Measurements from ENCODE around the gene KCNQ1. TPM values are rescaled to one million over a fixed set of nuclear protein-coding genes. Genes with fewer than 3 reads are reported as not detected.

Gene KCNQ1
- total and polyA plus RNA-seq, 2 donors (not counting 1 experiment from before 2014, with no cell fraction given): not detected

- no peaks in the 10 kb centered on the region for H3K9me3 ChIP-seq (ENCODE audit: control insufficient read depth, insufficient read depth, low read depth, low read length)
- TF ChIP-seq CTCF (conservative IDR thresholded peaks at IDR 0.05 in 1 of 2, IDR thresholded peaks at IDR 0.05 in 1 of 2; ENCODE audit: low read depth in 1 of 2, low read length in 2 of 2): no peak
- TF ChIP-seq EZH2 (IDR thresholded peaks at IDR 0.05; ENCODE audit: low read length, missing control alignments): no peak
- H3K4me2 ChIP-seq (ENCODE audit: extremely low read depth, insufficient read depth, low read length): peak overlapping the region; percentile 77
- H3K9ac ChIP-seq (ENCODE audit: insufficient read depth, low read length): peak overlapping the region; percentile 65
- peak; percentile 95 to 98 for DNase-seq (ENCODE audit: low read depth in 2 of 2)
- H3K4me3 ChIP-seq (replicated peaks in 1 of 4; ENCODE audit: control extremely low read depth in 1 of 4, insufficient read depth in 1 of 4, low read depth in 3 of 4, low read length in 4 of 4): peak overlapping the region in 1 of 4 experiments; percentile 29
- peak overlapping the region; percentile 68 for H2AFZ ChIP-seq (ENCODE audit: low read length)
- H3K79me2 ChIP-seq (ENCODE audit: control insufficient read depth, insufficient read depth, low read length): no peaks in the 10 kb centered on the region
- peaks cover 20% of the 10 kb centered on the region for H3K4me1 ChIP-seq (ENCODE audit: control insufficient read depth, extremely low read depth, insufficient read depth, low read length)
- H3K27me3 ChIP-seq (ENCODE audit: control insufficient read depth, insufficient read depth, low read length): no peaks in the 10 kb centered on the region
- no peaks in the 10 kb centered on the region for H3K36me3 ChIP-seq (ENCODE audit: control insufficient read depth, insufficient read depth, low read length)
- H3K27ac ChIP-seq (ENCODE audit: insufficient read depth, low read length): peak overlapping the region; percentile 84
- no peaks in the 10 kb centered on the region for H4K20me1 ChIP-seq (ENCODE audit: control insufficient read depth, extremely low read depth, insufficient read depth, low read length)
These were observed 381.3 kb downstream of the KCNQ1 start for GRCh38 chr11:2825889-2826678.

- no peak for DNase-seq (ENCODE audit: low read depth in 2 of 2)
- no peaks in the 10 kb centered on the region for H4K20me1 ChIP-seq (ENCODE audit: control insufficient read depth, extremely low read depth, insufficient read depth, low read length)
- peaks cover 20% of the 10 kb centered on the region for H3K4me1 ChIP-seq (ENCODE audit: control insufficient read depth, extremely low read depth, insufficient read depth, low read length)
- no peaks in the 10 kb centered on the region for H3K79me2 ChIP-seq (ENCODE audit: control insufficient read depth, insufficient read depth, low read length)
- no peak overlapping the region for H3K4me2 ChIP-seq (ENCODE audit: extremely low read depth, insufficient read depth, low read length)
- peak overlapping the region; percentile 17 for H2AFZ ChIP-seq (ENCODE audit: low read length)
- H3K9ac ChIP-seq (ENCODE audit: insufficient read depth, low read length): peak overlapping the region; percentile 65
- H3K4me3 ChIP-seq (replicated peaks in 1 of 4; ENCODE audit: control extremely low read depth in 1 of 4, insufficient read depth in 1 of 4, low read depth in 3 of 4, low read length in 4 of 4): no peak overlapping the region
- TF ChIP-seq CTCF (conservative IDR thresholded peaks at IDR 0.05 in 1 of 2, IDR thresholded peaks at IDR 0.05 in 1 of 2; ENCODE audit: low read depth in 1 of 2, low read length in 2 of 2): no peak
- TF ChIP-seq EZH2 (IDR thresholded peaks at IDR 0.05; ENCODE audit: low read length, missing control alignments): no peak
- no peaks in the 10 kb centered on the region for H3K27me3 ChIP-seq (ENCODE audit: control insufficient read depth, insufficient read depth, low read length)
- no peaks in the 10 kb centered on the region for H3K9me3 ChIP-seq (ENCODE audit: control insufficient read depth, insufficient read depth, low read depth, low read length)
- H3K36me3 ChIP-seq (ENCODE audit: control insufficient read depth, insufficient read depth, low read length): no peaks in the 10 kb centered on the region
- peak overlapping the region; percentile 84 for H3K27ac ChIP-seq (ENCODE audit: insufficient read depth, low read length)
These were observed 381.9 kb downstream of the KCNQ1 start for GRCh38 chr11:2826679-2827056.

- no peaks in the 10 kb centered on the region for H3K27me3 ChIP-seq (ENCODE audit: control insufficient read depth, insufficient read depth, low read length)
- H3K9ac ChIP-seq (ENCODE audit: insufficient read depth, low read length): no peak overlapping the region
- no peaks in the 10 kb centered on the region for H3K79me2 ChIP-seq (ENCODE audit: control insufficient read depth, insufficient read depth, low read length)
- no peak overlapping the region for H3K4me3 ChIP-seq (replicated peaks in 1 of 4; ENCODE audit: control extremely low read depth in 1 of 4, insufficient read depth in 1 of 4, low read depth in 3 of 4, low read length in 4 of 4)
- no peak overlapping the region for H3K4me2 ChIP-seq (ENCODE audit: extremely low read depth, insufficient read depth, low read length)
- no peak overlapping the region for H2AFZ ChIP-seq (ENCODE audit: low read length)
- no peak overlapping the region for H3K27ac ChIP-seq (ENCODE audit: insufficient read depth, low read length)
- H3K9me3 ChIP-seq (ENCODE audit: control insufficient read depth, insufficient read depth, low read depth, low read length): no peaks in the 10 kb centered on the region
- no peaks in the 10 kb centered on the region for H4K20me1 ChIP-seq (ENCODE audit: control insufficient read depth, extremely low read depth, insufficient read depth, low read length)
- H3K4me1 ChIP-seq (ENCODE audit: control insufficient read depth, extremely low read depth, insufficient read depth, low read length): peaks cover 20% of the 10 kb centered on the region
- DNase-seq (ENCODE audit: low read depth in 2 of 2): peak in 1 of 2 donors; percentile 37
- TF ChIP-seq CTCF (conservative IDR thresholded peaks at IDR 0.05 in 1 of 2, IDR thresholded peaks at IDR 0.05 in 1 of 2; ENCODE audit: low read depth in 1 of 2, low read length in 2 of 2) (no peak), EZH2 (IDR thresholded peaks at IDR 0.05; ENCODE audit: low read length, missing control alignments) (no peak)
- no peaks in the 10 kb centered on the region for H3K36me3 ChIP-seq (ENCODE audit: control insufficient read depth, insufficient read depth, low read length)
These were observed 382.4 kb downstream of the KCNQ1 start for GRCh38 chr11:2827256-2827655.

All from fibroblast of lung (primary cell).